Activated effector memory CD4-positive, alpha-beta T cell treated with anti-CD3 and anti-CD28 coated beads, Interleukin-2, amount 50 U/mL, for 16 hours (primary cell): Measurements from ENCODE around the gene FSD1.
A peak's percentile ranks its signal among the peaks of the same experiment; 100 is the strongest.

Source experiments
- DNase-seq: peaks from one replicate; pipeline ENCODE4 v3.0.0-alpha.2; 2020

Gene FSD1

DNA sequence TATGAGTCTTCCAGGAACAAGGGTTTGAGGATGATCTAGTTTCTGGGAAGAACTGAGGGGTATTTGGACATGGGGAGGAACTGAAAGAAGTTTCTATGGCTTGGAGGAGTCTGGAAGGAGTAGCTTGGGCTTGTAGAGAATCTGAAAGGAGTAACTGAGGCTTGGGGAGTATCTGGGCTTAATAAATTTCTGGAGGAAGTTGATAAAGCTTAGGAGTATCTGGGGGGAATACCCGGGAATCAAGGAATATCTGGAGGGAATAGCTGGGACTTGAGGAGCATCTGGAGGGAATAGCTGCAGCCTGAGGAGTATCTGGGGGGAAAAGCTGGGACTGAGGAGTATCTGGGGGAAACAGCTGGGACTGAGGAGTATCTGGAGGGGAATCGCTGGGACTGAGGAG is 16.0 kb downstream of the FSD1 start:
- DNase-seq = no peak

DNA sequence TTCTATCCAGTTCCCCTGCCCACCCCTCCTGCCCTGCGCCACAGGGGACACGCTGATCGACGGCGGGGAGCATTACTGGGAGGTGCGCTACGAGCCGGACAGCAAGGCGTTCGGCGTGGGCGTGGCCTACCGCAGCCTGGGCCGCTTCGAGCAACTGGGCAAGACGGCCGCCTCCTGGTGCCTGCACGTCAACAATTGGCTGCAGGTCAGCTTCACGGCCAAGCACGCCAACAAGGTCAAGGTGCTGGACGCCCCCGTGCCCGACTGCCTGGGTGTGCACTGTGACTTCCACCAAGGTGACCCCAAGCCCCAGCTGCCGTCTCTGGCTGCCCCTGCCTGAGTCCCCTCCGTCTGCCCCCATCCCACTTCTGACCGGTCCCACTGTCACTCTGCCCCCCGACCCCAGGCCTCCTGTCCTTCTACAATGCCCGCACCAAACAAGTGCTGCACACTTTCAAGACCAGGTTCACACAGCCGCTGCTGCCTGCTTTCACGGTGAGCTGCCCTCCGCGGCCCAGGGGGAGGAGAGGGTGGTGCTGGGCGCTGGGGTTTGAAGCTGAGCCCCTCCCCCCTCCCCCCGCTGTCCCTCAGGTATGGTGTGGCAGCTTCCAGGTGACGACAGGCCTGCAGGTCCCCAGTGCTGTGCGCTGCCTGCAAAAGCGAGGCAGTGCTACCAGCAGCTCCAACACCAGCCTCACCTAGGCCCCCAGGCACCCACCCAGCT is 18.7 kb downstream of the FSD1 start:
- DNase-seq = no peak

DNA sequence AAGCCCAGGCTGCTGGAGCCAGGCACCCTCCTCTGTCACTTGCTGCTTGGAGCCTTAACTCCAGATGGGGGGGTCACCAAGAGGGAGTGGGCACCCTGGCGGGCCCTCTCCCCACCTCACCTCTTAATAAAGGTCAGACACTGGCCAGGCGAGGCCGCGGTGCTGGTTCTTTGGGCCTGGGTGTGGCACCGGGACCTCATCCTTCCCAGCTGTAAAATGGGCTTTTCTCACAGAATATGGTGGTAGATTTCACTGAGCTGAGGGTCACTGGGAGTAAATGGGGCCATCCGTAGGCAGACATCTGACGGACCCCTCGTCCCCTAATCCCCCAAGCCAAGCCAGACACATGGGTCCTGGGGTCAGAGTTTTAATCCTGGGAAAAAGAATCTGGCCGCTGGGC is 19.3 kb downstream of the FSD1 start:
- DNase-seq = no peak

DNA sequence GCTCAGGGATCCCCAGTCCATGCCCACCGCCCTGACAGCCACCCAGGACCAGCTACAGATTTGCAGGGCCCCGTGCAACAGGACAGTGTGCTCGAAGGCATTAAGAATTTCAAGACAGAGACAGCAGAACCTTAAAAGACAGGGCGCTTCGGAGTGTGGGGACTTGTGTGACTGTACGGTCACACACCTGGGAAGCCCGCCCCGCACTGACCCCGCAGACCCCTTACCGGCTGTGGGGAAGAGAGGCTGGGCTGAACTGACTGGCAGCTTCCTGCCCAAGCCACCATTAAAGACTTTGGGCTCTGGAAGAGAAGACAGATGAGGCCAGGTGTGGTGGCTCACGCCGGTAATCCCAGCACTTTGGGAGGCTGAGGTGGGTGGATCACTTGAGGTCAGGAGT is 19.8 kb downstream of the FSD1 start:
- no peak for DNase-seq

GRCh38 chr19:4326215-4326836 is 21.9 kb downstream of the FSD1 start:
- DNase-seq = no peak

DNA sequence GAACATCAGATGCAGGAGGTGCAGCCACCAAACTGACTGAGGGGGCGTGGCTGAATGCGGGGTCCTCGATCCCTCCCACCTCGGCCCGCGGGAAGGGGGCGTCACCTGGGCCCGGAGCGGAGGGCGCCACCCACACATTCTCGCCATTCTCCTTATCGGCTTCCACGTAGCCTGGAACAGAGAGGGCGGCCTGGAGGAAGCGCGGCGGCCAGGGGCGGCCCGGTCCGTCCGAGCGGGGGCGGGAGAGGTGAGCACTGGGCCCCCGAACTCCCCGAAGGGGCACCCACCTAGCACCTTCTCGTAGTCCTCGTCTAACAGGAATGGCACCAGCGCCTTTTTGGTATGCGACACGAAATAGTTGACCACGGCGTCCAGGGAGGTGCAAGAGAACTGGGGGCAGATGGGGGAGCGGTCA is 22.4 kb downstream of the FSD1 start:
- DNase-seq = peak; percentile 69

DNA sequence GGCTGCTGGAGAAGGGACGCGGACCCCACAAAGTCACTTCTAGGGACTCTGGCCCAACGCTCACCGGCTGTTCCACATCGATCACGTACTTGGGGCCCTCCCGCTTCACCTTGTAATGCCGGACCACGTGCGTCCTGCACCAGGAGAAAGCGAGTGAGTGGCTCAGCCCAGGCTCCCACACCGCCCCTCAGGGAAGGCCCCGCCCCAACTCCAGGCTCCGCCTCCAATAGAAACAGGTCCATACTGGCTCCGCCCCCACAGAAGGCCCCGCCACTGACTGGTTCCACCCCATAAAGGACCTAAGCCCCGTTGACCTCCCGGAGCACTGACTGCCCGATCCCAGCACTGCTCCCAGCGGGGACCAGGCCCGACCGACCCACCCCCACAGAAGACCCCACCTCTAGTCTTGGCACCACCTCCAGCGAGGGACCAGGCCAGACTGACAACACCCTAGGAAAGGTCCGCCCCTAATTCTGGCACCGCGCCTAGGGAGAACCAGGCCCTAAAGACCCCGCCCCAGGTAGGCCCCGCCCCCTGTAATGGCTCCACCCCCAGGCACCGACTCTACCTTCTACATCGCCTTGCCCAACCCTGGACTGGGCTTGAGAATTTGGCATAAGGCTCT is 23.0 kb downstream of the FSD1 start:
- DNase-seq = peak; percentile 90

GRCh38 chr19:4327877-4328242 is 23.5 kb downstream of the FSD1 start:
- DNase-seq = no peak

DNA sequence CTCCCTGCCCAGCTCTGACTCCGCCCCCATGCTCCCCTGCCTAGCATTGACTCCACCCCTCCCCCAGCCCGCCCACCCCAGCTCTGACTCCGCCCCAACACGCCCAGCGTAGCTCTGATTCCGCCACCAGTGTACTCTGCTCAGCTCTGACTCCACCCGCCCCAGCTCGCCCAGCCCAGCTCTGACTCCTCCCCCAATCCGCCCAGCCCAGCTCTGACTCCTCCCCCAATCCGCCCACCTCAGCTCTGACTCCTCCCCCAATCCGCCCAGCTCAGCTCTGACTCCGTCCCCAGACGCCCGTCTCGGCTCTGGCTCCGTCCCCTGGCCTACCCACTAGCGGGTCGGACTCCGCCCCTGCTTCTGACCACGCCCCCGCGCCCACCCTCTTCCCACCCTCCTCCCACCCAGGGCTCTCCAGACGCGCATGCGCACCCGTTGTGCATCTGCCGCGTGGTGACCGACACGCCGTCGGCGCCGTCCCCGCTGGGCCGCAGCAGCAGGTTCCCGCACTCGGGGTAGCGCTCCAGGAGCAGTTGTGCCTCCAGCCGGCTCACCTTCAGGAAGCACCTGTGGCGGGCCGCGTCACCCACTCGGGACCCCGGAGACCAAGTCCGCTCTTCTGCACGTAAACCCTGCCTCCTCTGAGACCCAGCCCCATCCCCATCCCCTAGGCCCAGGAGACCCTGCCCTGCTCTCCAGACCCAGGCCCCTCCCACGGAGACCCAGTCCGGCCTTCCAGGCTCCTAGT is 24.0 kb downstream of the FSD1 start:
- peak; percentile 98 for DNase-seq

DNA sequence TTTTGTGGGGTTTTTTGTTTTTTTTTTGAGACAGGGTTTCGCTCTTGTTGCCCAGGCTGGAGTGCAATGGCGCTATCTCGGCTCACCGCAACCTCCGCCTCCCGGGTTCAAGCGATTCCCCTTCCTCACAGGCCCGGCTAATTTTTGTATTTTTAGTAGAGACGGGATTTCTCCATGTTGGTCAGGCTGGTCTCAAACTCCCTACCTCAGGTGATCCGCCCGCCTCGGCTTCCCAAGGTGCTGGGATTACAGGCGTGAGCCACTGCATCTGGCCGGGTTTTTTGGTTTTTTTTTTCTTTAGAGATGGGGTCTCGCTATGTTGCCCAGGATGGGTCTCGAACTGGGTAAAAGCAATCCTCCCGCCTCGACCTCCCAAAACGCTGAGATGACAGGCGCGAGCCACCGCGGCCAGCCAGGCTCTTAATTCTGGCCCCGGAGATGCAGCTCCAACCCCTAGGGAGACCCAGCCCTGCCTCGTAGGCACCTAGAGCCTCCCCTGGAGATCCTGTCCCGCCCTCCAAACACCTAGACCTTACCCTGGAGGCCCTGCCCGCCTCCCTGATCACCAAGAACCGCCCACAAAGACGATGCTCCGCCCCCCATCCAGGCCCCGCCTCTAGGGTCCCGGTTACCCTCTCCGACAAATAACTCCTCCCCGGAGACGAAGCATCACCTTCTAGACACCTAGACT is 24.7 kb downstream of the FSD1 start:
- DNase-seq = peak; percentile 75

- DNase-seq = no peak
These were observed 25.5 kb downstream of the FSD1 start for GRCh38 chr19:4329858-4330257.

DNA sequence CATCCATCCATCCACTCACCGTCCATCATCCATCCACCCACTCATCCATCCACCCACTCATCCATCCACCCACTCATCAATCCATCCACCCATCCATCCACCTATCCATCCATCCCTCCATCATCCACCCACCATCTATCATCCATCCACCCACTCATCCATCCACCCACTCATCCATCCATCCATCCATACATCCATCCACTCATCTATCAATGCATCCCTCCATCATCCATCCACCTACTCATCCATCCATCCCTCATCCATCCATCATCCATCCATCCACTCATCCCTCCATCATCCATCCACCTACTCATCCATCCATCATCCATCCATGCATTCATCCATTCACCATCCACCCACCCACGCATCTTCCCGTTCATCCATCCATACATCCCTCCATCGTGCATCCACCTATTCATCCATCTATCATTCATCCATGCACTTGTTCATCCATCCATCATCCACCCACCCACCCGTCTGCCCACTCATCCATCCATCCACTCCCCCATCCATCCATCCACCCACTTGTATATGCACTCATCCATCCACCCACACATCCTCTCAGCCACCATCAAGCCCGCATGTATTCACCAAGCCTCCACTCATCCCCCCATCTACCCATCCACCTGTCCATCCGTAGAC is 30.7 kb downstream of the FSD1 start:
- no peak for DNase-seq

- DNase-seq = no peak
These were observed 33.6 kb downstream of the FSD1 start for GRCh38 chr19:4337906-4338440.

DNA sequence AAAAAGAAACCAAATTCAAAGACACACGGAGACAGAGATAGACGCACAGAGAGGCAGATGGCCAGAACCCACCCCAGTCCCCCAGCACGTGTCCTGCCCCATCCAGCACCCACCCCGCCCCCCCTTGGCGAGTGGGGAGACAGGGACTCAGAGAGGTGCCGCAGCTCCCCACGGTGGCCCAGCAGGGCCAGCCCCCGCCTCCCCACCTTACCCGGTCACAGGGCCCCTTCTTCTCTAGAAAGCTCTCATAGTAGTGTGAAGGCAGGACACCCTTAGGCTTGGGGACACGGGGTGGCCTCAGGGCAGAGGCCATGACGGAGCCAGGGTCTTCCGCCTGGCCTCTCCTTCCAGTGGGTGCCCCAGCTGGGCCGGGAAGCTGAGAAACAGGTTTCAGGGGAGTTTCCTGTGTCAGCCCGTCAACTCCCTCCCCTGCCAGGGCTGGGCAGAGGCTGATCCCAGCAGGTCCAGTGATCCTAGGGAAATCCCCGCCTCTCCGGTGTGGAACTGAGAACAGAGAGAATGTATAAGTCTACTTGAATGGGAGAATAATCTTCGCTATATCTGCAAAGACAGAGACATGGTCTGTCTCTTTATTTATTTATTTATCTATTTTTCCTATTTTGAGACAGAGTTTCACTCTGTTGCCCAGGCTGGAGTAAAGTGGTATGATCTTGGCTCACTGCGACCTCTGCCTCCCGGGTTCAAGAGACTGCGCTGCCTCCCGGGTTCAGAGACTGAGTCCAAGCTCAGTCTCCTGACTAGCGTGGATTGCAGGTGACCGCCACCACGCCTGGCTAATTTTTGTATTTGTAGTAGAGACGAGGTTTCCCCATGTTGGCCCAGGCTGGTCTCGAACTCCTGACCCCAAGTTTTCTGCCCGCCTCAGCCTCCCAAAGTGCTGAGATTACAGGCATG is 34.3 kb downstream of the FSD1 start, which contains the start of gene STAP2:
TSS of gene STAP2 (minus strand) at position 387 of the 915 bp plus-strand sequence. CDS start at position 313, 74 bp downstream.
- no peak for DNase-seq

DNA sequence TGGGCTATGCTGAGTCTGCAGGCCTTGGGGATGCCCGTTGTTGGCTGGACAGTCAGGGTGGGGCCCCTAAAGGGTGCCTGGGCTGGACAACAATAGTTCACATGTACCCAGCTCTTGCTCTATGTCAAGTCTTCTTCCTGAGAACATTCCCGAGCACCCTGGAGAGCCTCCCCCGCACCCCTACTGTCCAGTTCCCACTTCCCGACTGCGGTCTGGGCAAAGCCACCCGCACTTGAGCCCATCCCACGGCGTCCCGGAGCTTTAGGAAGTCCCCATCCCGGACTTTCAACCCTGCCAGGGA is 37.9 kb downstream of the FSD1 start:
- DNase-seq = no peak

- peak; percentile 96 for DNase-seq
These were observed 38.4 kb downstream of the FSD1 start for GRCh38 chr19:4342615-4343369.

DNA sequence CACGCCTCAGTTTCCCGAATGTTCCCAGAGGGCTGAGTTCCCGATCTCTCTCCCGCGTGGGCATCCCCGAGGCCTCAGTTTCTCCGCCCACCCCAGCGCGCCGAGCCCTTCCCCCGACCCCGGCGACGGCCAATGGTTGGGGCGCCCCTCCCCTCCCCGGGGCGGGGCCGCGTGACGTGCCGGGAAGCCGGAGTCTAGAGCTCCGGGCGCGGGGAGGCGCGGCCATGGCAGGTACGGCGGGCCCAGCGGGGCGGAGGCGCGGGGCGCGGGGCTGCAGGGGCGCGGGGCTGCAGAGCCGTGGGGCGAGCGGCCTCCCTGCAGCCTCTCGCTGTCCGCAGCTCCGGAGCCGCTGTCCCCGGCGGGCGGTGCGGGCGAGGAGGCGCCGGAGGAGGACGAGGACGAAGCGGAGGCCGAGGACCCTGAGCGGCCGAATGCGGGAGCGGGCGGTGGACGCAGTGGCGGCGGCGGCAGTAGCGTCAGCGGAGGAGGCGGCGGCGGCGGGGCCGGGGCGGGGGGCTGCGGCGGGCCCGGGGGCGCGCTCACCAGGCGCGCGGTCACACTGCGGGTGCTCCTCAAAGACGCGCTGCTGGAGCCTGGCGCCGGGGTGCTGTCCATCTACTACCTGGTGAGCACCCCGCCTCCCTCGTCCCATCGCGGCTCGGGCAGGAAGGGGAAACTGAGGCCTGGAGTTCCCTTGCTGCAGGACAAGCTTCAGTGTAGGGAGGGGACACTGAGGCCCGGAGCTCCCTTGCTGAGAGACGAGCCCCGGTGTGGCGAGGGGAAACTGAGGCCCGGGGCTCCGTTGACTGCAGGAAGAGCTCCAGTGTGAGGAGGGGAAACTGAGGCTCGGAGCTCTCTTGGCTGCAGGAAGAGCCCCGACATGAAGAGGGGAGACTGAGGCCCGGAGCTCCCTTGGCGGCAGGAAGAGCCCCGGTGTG is 39.2 kb downstream of the FSD1 start, which contains the start of gene MPND:
TSS of gene MPND (plus strand) at position 193 of the 938 bp plus-strand sequence. CDS start at position 225, 32 bp downstream.
- DNase-seq = peak; percentile 98

GRCh38 chr19:4345342-4346019 is 41.1 kb downstream of the FSD1 start:
- DNase-seq = no peak

GRCh38 chr19:4346020-4346383 is 41.6 kb downstream of the FSD1 start:
- DNase-seq = no peak
